Iris pigment epithelial cell (primary cell): ENCODE data around the gene ZMYND8.
"Not testable (repeated sequence)": the region's sequence is repeated elsewhere in the genome, so short reads cannot be mapped to it uniquely, and the experiment has no call there.

Experiments
- DNase-seq: peaks from one replicate; pipeline ENCODE4 v3.0.0-alpha.2; 2011; ENCODE audit warnings: low read depth

The ZMYND8 gene

DNA sequence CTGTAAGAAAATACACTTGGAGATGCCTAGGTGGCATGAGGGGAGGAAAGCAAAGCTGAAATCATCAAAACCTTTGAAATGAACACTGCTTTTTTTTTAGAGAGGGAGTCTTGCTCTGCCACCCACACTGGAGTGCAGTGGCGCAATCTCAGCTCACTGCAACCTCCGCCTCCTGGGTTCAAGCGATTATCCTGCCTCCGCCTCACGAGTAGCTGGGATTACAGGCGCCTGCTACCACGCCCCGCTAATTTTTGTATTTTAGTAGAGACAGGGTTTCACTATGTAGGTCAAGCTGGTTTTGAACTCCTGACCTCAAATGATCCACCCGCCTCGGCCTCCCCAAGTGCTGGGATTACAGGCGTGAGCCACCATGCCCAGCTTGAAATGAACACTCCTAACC, 111.3 kb downstream of the ZMYND8 start:
- DNase-seq: not testable (repeated sequence)

DNA sequence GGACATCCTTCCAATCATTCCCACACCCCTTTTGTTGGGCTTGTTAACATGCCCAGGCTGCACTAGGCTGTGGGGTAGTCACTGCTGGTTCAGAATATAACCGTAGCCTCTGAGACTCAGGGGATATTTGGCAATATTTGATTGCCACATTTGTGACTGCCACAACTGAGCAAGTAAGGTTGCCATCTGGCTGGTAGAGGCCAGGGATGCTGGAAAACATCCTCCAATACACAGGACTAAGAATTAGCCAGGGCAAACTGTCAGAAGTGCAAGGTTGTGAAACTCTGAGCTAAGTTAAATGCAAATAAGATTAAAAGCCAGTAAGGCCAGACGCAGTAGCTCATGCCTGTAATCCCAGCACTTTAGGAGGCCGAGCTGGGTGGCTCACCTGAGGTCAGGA, 112.0 kb downstream of the ZMYND8 start:
- DNase-seq: no peak

- DNase-seq: no peak
Observed at GRCh38 chr20:47243532-47244305, 112.8 kb downstream of the ZMYND8 start.

DNA sequence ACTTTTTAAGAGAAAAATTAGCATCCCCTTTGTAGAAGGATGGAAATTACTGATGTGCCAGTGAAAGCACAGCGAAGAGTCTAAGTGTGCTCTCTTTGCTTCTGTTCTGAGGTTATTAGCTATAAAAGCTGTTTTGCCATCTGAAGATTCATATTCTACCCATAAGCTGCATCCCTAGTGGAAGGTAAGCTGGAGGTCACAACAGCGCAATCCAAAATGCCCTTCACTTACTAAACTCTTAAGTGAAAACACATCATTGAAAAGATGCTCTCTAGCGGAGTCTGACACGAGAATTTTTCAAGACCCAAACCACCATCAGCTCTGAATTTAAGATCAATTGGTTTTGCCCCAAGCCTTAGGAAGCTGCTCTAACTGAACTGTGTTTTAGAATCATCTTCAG, 113.5 kb downstream of the ZMYND8 start:
- no peak for DNase-seq

DNA sequence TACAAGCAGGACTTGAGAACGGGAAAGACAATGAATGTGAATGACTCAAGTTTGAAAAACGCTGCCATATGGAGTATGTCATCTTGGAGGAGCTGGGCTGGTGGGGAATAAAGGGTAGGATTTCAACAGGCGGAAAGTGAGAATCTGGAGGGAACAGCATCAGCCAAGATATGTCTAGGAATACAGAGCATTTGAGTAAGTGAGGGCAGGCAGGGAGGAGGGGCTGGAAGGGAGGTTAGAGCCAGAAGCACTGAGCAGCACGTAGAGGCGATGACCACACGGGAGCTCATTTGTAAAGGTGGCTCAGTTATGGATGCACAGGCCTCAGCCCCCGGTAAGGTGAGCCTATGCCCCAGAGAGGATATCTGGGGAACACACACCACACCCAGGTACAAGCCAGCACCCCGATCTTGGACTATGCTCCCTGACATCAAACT, 115.1 kb downstream of the ZMYND8 start:
- peak; percentile 44 for DNase-seq

- not testable (repeated sequence) for DNase-seq
Observed at GRCh38 chr20:47240096-47240495, 116.4 kb downstream of the ZMYND8 start.

- DNase-seq: no peak
Observed at GRCh38 chr20:47239719-47240067, 116.8 kb downstream of the ZMYND8 start.

GRCh38 chr20:47238780-47239718, 117.5 kb downstream of the ZMYND8 start:
- no peak for DNase-seq

- DNase-seq: no peak
Observed at GRCh38 chr20:47237715-47238114, 118.8 kb downstream of the ZMYND8 start.

GRCh38 chr20:47236639-47236900, 119.9 kb downstream of the ZMYND8 start:
- no peak for DNase-seq

DNA sequence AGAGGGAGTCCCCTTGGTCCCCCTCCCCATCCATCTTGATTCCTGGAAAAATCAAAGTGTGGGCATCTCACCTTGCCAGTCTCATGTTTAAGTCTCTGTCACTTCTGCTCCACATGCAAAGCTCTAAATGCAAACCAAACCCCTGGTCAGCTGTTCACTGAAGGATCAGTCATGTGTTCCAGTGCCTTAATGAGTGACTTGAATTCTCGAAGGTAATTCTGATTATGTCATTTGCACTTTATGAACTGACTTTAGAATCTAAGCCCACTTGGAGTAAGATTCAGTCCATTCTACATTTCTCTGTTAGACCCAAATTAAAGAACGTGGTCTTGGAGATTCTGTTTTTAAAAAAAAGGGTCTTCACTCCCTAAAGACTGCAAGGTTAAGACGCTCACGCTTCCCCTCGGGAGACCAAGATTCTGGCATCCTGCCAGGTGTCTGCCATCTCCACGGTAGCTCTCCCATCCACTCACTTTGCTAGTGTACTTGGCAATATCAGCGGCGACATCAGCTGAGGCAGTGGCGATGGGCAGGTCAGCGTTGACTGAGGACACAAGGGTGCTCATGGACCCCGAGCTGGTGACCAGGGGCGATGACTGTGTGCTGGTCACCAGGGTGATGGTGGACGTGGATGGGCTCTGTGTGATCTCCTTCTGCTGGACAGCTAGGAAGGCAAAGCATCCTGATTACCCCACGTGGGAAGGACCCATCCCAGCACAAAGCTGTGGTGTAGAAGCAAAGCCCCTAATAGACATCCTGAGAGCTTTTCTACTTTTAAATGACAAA, 120.5 kb downstream of the ZMYND8 start:
- no peak for DNase-seq

GRCh38 chr20:47235111-47235510, 121.4 kb downstream of the ZMYND8 start:
- DNase-seq: no peak

- peak; percentile 67 for DNase-seq
Observed at GRCh38 chr20:47233333-47234188, 122.9 kb downstream of the ZMYND8 start.

- DNase-seq: no peak
Observed at GRCh38 chr20:47232518-47232917, 124.0 kb downstream of the ZMYND8 start.

DNA sequence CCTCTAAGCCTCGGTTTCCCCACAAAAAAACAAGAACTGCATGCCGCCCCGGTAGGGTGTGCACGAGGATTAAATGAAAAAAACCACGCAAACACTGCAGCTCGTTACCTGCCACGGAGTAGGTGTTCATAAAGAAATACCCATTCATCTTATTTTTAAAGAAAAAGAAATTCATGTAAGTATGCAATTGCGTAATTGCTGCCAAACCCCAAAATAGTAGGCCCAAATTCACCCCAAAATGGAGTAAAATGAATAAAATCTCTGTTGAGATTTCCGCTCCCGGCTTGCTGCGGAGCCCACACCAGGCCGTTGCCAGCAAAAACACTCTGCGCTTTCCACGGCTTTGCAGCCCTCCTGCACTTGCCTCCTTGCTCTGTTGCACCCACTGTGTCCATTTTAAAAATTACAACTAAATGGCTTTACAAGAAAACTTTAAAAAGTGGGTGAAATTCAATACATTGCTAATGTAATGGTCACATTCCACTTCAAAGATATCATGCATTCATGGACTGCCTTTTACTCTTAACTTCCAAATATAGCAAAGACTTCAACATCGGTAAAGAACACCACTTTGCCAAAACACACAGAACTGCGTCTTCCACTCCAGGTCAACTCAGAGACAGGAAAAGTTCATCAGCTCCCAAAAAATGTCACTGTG, 125.0 kb downstream of the ZMYND8 start:
- DNase-seq: peak; percentile 81

- DNase-seq: peak; percentile 28
Observed at GRCh38 chr20:47230811-47231256, 125.7 kb downstream of the ZMYND8 start.

DNA sequence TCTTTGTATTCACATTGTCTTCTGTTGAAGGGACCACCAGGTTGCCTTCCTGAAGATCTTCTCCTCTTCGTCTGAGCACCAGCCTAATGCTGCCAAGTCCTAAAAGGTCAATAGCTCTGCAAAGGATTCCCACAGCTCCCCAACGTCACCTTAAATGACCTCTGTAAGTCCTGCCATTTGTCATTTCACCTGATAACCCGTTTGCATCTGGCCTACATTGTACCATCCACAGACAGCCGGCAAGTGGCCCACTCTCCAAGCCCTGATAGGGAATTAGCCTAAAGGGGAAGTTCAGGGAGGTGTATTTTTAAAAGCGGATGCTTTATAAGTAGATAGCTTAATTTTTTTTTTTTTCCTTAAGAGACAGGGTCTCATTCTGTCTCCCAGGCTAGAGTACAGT, 127.8 kb downstream of the ZMYND8 start:
- no peak for DNase-seq

GRCh38 chr20:47227576-47227975, 128.9 kb downstream of the ZMYND8 start:
- no peak for DNase-seq

- DNase-seq: no peak
Observed at GRCh38 chr20:47227119-47227518, 129.4 kb downstream of the ZMYND8 start.

DNA sequence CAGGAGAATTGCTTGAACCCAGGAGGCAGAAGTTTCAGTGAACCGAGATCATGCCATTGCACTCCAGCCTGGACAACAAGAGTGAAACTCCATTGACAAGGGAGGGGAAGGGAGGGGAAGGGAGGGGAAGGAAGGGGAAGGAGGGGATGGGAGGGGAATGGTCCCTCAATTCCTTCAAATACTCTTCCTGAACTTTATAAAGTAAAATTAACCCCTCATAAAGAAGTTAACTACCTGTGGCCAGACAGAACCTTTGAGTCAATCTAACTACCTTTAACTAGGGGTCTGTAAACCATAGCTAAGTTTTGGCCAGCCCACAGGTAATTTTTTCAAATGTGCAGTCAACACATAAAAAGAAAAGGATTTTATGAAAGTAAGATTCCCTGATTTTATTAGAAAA, 131.0 kb downstream of the ZMYND8 start:
- no peak for DNase-seq

DNA sequence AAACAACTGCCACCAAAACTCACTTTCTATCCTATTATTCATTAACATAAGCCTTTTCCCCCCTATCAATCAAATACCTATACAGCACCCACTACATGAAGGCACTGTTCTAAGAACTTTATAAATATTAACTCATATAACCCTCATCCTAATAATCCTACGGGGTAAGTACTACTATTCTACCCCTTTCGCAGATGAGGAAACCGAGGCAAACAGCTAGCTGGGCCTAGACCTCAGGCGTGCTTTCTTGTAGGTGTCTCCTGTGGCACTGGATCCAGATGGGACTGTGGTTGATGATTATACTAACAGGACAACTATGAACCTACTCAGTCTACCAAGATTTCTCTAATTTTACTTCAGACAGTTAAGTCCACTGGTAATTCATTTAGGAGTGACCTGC, 131.6 kb downstream of the ZMYND8 start:
- DNase-seq: no peak
